ENCODE measurements around the gene MRM3. TPM values are rescaled to one million over a fixed set of nuclear protein-coding genes. Genes with fewer than 3 reads are reported as not detected.

Gene MRM3
- total RNA-seq, 1 donor from 2014 or later: 29.3 TPM

Other genes with a start within 250 kb of the MRM3 start
- 84.9 and 86.1 TPM in 2 replicates for gene VPS53, start 67.5 kb upstream of the MRM3 start, total RNA-seq
- 38.1 and 41.0 TPM in 2 replicates for gene TLCD3A, start 49.8 kb upstream of the MRM3 start, total RNA-seq
- gene GEMIN4, start 30.1 kb upstream of the MRM3 start, total RNA-seq: 62.8 and 64.2 TPM in 2 replicates
- 84.8 and 98.0 TPM in 2 replicates for gene GLOD4, start 73 bp upstream of the MRM3 start, total RNA-seq
- 0.43 and 0.48 TPM in 2 replicates for gene NXN, start 197.4 kb downstream of the MRM3 start, total RNA-seq
- 13.6 and 15.0 TPM in 2 replicates for gene TIMM22, start 214.8 kb downstream of the MRM3 start, total RNA-seq